H1 (cell line): Measurements from ENCODE around the gene TAS1R1.

Experiments
- TAF1 ChIP-seq: IDR thresholded peaks from 2 replicates; pipeline ENCODE4 v1.6.1; 2011; ENCODE audit warnings: mild to moderate bottlenecking, low read depth, low read length
- TBP ChIP-seq: IDR thresholded peaks from 2 replicates; pipeline ENCODE4 v1.6.1; 2011; ENCODE audit warnings: low read depth, low read length, improper control_type of control experiment
- TF ChIP-seq, protein P1 (sequence below), 3 experiments: IDR thresholded peaks; 1 replicate in 2 of 3; 2 replicates in 1 of 3; pipeline versions ENCODE4 v1.5.1 to v1.6.1; 2011; ENCODE audit warnings: low read length in 3 of 3, mild to moderate bottlenecking in 3 of 3, inconsistent platforms in 2 of 3, low read depth in 1 of 3, moderate library complexity in 1 of 3; ENCODE audit not compliant: insufficient read depth in 1 of 3; ENCODE audit errors: control extremely low read depth in 1 of 3

DNA sequence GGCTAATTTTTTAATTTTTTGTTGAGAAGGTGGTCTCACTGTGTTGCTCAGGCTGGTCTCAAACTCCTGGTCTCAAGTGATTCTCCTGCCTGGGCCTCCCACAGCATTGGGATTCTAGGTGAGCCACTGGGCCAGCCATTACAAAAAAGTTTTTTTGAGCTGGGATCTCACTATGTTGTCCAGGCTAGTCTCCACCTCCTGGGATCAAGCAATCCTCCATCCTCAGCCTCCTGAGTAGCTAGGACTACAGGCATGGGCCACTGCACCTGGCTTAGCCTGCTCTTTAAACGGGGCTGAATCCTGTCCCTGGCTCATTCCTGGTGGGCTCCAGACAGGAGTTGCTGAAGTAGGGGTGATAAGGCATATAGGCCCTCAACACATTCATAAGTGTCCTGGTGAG, 2.5 kb downstream of the TAS1R1 start:
- TF ChIP-seq, protein P1, sequence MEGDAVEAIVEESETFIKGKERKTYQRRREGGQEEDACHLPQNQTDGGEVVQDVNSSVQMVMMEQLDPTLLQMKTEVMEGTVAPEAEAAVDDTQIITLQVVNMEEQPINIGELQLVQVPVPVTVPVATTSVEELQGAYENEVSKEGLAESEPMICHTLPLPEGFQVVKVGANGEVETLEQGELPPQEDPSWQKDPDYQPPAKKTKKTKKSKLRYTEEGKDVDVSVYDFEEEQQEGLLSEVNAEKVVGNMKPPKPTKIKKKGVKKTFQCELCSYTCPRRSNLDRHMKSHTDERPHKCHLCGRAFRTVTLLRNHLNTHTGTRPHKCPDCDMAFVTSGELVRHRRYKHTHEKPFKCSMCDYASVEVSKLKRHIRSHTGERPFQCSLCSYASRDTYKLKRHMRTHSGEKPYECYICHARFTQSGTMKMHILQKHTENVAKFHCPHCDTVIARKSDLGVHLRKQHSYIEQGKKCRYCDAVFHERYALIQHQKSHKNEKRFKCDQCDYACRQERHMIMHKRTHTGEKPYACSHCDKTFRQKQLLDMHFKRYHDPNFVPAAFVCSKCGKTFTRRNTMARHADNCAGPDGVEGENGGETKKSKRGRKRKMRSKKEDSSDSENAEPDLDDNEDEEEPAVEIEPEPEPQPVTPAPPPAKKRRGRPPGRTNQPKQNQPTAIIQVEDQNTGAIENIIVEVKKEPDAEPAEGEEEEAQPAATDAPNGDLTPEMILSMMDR (IDR thresholded peaks at IDR 0.05; ENCODE audit: control extremely low read depth in 1 of 3, insufficient read depth in 1 of 3, low read depth in 1 of 3, low read length in 3 of 3): no peak
- no peak for TF ChIP-seq TAF1
- no peak for TF ChIP-seq TBP
